Kidney (tissue), 14 donors: Measurements from ENCODE around the gene SESN3. TPM values are rescaled to one million over a fixed set of nuclear protein-coding genes. Genes with fewer than 3 reads are reported as not detected.

Source experiments
- DNase-seq, 5 donors: peaks; one replicate each; pipeline ENCODE4 v3.0.0-alpha.2; 2013 to 2020
- FAIRE-seq: peaks from 2 replicates; lab custom pipeline; 2012; peaks lifted over from hg19 to GRCh38; lab: Jason Lieb, UNC
- H3K27ac ChIP-seq, 2 donors: one replicate each; pipeline ENCODE4 v1.7.0; 2013; ENCODE audit warnings: low read depth in 2 of 2, low read length in 2 of 2, inconsistent platforms in 1 of 2
- H3K27me3 ChIP-seq: one replicate; pipeline ENCODE4 v1.7.1; 2013; ENCODE audit warnings: low read length, inconsistent platforms; ENCODE audit not compliant: control insufficient read depth, insufficient read depth
- H3K36me3 ChIP-seq, 3 donors: one replicate each; pipeline versions ENCODE4 v1.7.0 to v1.7.1; 2013; ENCODE audit warnings: low read length in 3 of 3, control low read depth in 1 of 3, inconsistent platforms in 1 of 3; ENCODE audit not compliant: insufficient read depth in 3 of 3, control insufficient read depth in 2 of 3
- H3K4me1 ChIP-seq, 3 donors: one replicate each; pipeline versions ENCODE4 v1.7.0 to v1.7.1; 2013; ENCODE audit warnings: low read length in 3 of 3, inconsistent platforms in 1 of 3, low read depth in 1 of 3; ENCODE audit not compliant: control insufficient read depth in 2 of 3, insufficient read depth in 2 of 3
- H3K4me3 ChIP-seq, 3 donors: one replicate each; pipeline versions ENCODE4 v1.7.0 to v1.8.1; 2013; ENCODE audit warnings: low read length in 3 of 3, control low read depth in 1 of 3, inconsistent platforms in 1 of 3
- H3K9ac ChIP-seq, 3 donors: one replicate each; pipeline versions ENCODE4 v1.7.0 to v1.7.1; 2013; ENCODE audit warnings: low read length in 3 of 3, control low read depth in 1 of 3, inconsistent platforms in 1 of 3
- H3K9me3 ChIP-seq, 3 donors: one replicate each; pipeline versions ENCODE4 v1.7.0 to v1.7.1; 2013; ENCODE audit warnings: low read length in 3 of 3, control low read depth in 1 of 3, inconsistent platforms in 1 of 3; ENCODE audit not compliant: control insufficient read depth in 2 of 3, insufficient read depth in 1 of 3
- CTCF ChIP-seq: IDR thresholded peaks from 3 replicates; pipeline ENCODE4 v1.5.1; 2012; ENCODE audit warnings: mild to moderate bottlenecking, moderate library complexity, borderline replicate concordance; ENCODE audit not compliant: insufficient read depth; ENCODE audit errors: extremely low read depth
- intact Hi-C: fragments of 100-400 bp; cut with DNase I; formaldehyde crosslinking; loops from one replicate; pipeline ENCODE4 v1.11.1; 2022
- polyA plus RNA-seq: library from polyadenylated mRNA; stranded (reverse); fragments of 350-450 nt; fragmentation: Illumina TruSeq; extraction: RNeasy Lipid Tissue Mini Kit (QIAGEN cat#74804); gene quantifications from one replicate; pipeline ENCODE4 v1.2.3, GENCODE V29; 2014; ENCODE audit warnings: low read depth, low replicate concordance; ENCODE audit not compliant: insufficient read depth
- total RNA-seq: library from RNA; stranded (reverse); fragmentation: NEBNext Ultra II Directional; extraction: Animal tissue kit (Norgen Biotek cat#: 25700); gene quantifications from one replicate; pipeline ENCODE4 v1.2.1, GENCODE V29; 2021
- donor health status: control.
- donor health status: control.
- donor health status: control.
- donor health status: control.
- donor health status: control.
- donor health status: DM: yes; HTN: yes; CAD: no.
- donor health status: Normal renal cell carcinoma (clear cell type).

SESN3 gene
- total and polyA plus RNA-seq, 2 donors from 2014 or later: 5.1 to 50.1 TPM

GRCh38 chr11:95165638-95166037 is 65.4 kb downstream of the SESN3 start:
- no peaks in the 10 kb centered on the region for H3K27me3 ChIP-seq
- peaks cover 0 to 2% (median 0%) of the 10 kb centered on the region in 3 donors for H3K36me3 ChIP-seq
- no peak overlapping the region for H3K9ac ChIP-seq
- no peak overlapping the region for H3K4me3 ChIP-seq
- intact Hi-C loops: no loop called here
- DNase-seq (no peak), FAIRE-seq (no peak)
- no peaks in the 10 kb centered on the region for H3K9me3 ChIP-seq
- TF ChIP-seq CTCF: no peak
- no peak overlapping the region for H3K27ac ChIP-seq
- H3K4me1 ChIP-seq: no peaks in the 10 kb centered on the region

DNA sequence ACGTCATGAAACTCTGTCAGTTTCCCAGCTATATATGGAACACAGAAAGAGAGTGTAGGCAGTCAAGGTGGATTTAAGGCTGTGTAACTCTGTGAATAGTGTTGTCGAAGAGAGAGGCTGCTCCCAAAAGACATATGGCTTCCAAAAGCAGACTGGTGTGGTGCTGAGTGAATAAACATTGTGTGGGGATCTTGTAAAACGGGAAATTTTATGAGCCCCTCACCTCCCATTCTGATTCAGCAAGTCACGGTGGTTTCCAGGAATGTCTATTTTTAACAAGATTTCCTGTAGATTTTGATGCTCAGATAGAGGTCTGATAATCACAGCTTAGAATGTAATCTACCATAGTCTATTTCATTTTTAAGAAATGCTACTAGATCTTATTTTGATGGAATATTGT is 67.9 kb downstream of the SESN3 start:
- FAIRE-seq (no peak), DNase-seq (no peak)
- Histone ChIP-seq H3K4me1 (no peaks in the 10 kb centered on the region), H3K27ac (no peak overlapping the region), H3K9ac (no peak overlapping the region), H3K9me3 (no peaks in the 10 kb centered on the region), H3K27me3 (no peaks in the 10 kb centered on the region), H3K36me3 (peaks cover 0 to 2% (median 0%) of the 10 kb centered on the region in 3 donors), H3K4me3 (no peak overlapping the region)
- intact Hi-C loops: no loop called here
- TF ChIP-seq CTCF: no peak

GRCh38 chr11:95161248-95161647 is 69.8 kb downstream of the SESN3 start:
- H3K27ac ChIP-seq: no peak overlapping the region
- no peak overlapping the region for H3K4me3 ChIP-seq
- intact Hi-C loops: no loop called here
- no peak for TF ChIP-seq CTCF
- H3K9me3 ChIP-seq: no peaks in the 10 kb centered on the region
- H3K9ac ChIP-seq: no peak overlapping the region
- no peaks in the 10 kb centered on the region for H3K4me1 ChIP-seq
- FAIRE-seq (no peak), DNase-seq (no peak)
- H3K36me3 ChIP-seq: no peaks in the 10 kb centered on the region
- no peaks in the 10 kb centered on the region for H3K27me3 ChIP-seq

GRCh38 chr11:95157824-95158223 is 73.2 kb downstream of the SESN3 start:
- H3K9ac ChIP-seq: no peak overlapping the region
- H3K4me1 ChIP-seq: no peaks in the 10 kb centered on the region
- FAIRE-seq: no peak
- no peak overlapping the region for H3K27ac ChIP-seq
- no peak for DNase-seq
- no peaks in the 10 kb centered on the region for H3K9me3 ChIP-seq
- H3K27me3 ChIP-seq: no peaks in the 10 kb centered on the region
- H3K4me3 ChIP-seq: no peak overlapping the region
- no peak for TF ChIP-seq CTCF
- intact Hi-C loops: no loop called here
- H3K36me3 ChIP-seq: no peaks in the 10 kb centered on the region
